Metanephros (tissue), 1 donor: ENCODE results near the gene CC2D1B. TPM values are rescaled to one million over a fixed set of nuclear protein-coding genes. Genes with fewer than 3 reads are reported as not detected.

Experiments used
- total RNA-seq: library from RNA; depleted of rRNA; stranded (reverse); fragments of >200 nt; gene quantifications from one replicate; pipeline ENCODE4 v1.2.3, GENCODE V29; 2014

The CC2D1B gene
- 19.0 TPM for total RNA-seq

GRCh38 chr1:52365746-52366516 lies at the start of gene CC2D1B:
Gene CC2D1B, minus strand, starts transcription at chr1:52366205. Its CDS starts 1,585 bp downstream, at chr1:52364620.

DNA sequence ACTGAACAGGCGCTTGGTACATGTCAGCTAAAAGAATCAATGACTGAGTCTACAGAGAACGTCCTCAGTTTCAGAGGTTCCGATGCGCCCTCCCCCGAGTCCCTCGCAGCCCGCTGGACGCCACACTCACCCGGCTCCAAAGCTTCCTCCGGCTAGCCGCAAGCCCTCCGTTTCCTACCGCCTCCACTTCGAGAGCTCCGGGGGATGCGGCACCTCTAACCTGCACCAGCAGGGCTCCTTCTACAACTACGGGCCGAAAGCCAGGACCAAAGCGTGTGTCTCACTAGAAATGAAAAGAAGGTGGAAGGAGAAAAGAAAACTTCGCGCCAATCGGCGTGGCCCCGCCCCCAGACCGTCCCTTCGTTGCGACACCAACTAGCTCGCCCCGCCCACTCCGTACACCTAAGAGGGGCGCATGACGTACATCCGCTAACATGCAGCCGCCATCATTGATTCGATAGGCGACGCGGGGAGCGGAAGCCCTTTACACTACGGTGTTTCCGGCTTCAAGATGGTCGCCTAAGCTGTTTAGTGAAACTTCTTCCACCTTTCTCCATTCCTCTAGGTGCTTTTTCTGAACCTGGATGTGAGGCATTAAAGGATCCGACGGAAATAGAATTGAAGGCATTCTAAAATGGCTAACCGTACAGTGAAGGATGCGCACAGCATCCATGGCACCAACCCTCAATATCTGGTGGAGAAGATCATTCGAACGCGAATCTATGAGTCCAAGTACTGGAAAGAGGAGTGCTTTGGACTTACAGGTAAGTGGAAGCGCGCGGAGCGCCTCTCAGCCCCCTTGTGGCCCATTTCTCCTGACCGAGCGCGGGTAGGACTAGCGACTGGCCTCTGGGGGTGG lies 38.3 kb upstream of the CC2D1B start, which contains the start of the genes ORC1 and PRPF38A:
ORC1 (minus strand) TSS at position 308 of the 859 bp plus-strand sequence. CDS start 2,200 bp downstream, outside the sequence.
PRPF38A (plus strand) TSS at position 487 of the 859 bp plus-strand sequence; CDS start at position 635, 148 bp downstream.

Other genes starting within 250 kb of the CC2D1B start
- gene ZFYVE9, start 224.1 kb downstream of the CC2D1B start, total RNA-seq: 42.1 TPM
- gene ORC1, start 38.2 kb upstream of the CC2D1B start, total RNA-seq: 4.0 TPM
- 26.0 TPM for gene PRPF38A, start 38.4 kb upstream of the CC2D1B start, total RNA-seq
- 102 TPM for gene TUT4, start 186.9 kb upstream of the CC2D1B start, total RNA-seq
- gene GPX7, start 236.2 kb upstream of the CC2D1B start, total RNA-seq: 72.8 TPM